Stomach (tissue), 9 donors: ENCODE measurements around the gene SEMA4D. TPM values are rescaled to one million over a fixed set of nuclear protein-coding genes. Genes with fewer than 3 reads are reported as not detected.

ENCODE experiments used
- DNase-seq, 2 donors: peaks; one replicate each; pipeline versions ENCODE4 v3.0.0 to v3.0.0-alpha.2; 2013 to 2019
- H3K27ac ChIP-seq, 5 donors: fragments of 200-600 bp in 4 of 5; sonication (generic) in 4 of 5; one replicate each; pipeline ENCODE4 v1.5.1; 2013 to 2019; ENCODE audit warnings: mild to moderate bottlenecking in 1 of 5, moderate library complexity in 1 of 5
- H3K27me3 ChIP-seq, 3 donors: fragments of 200-600 bp; sonication (generic); one replicate each; pipeline ENCODE4 v1.5.1; 2017 to 2019; ENCODE audit warnings: mixed run types in 1 of 3
- H3K36me3 ChIP-seq, 4 donors: fragments of 200-600 bp; sonication (generic); 1 replicate in 3 of 4; 2 replicates in 1 of 4; pipeline ENCODE4 v1.5.1; 2016 to 2019
- H3K4me1 ChIP-seq, 4 donors: fragments of 200-600 bp; sonication (generic); one replicate each; pipeline ENCODE4 v1.5.1; 2016 to 2019
- H3K4me3 ChIP-seq, 4 donors: fragments of 200-600 bp; sonication (generic) in 3 of 4; one replicate each; pipeline ENCODE4 v1.5.1; 2016 to 2019; ENCODE audit warnings: mild to moderate bottlenecking in 1 of 4
- H3K9me3 ChIP-seq, 4 donors: fragments of 200-600 bp; sonication (generic); one replicate each; pipeline ENCODE4 v1.5.1; 2016 to 2019
- CTCF ChIP-seq, 7 experiments: fragments of 450-650 bp in 4 of 7; fragments of 200-600 bp in 3 of 7; sonication (generic) in 3 of 7; IDR thresholded peaks; one replicate each; pipeline ENCODE4 v1.5.1; 2016 to 2019; ENCODE audit warnings: antibody characterized with exemption in 7 of 7, control low read depth in 2 of 7, mild to moderate bottlenecking in 1 of 7
- EP300 ChIP-seq: sonication (generic); formaldehyde crosslinking; IDR thresholded peaks from one replicate; pipeline ENCODE4 v1.6.1; 2017; ENCODE audit warnings: antibody characterized with exemption
- POLR2A ChIP-seq, 4 donors: fragments of 450-650 bp; IDR thresholded peaks; one replicate each; pipeline ENCODE4 v1.6.1; 2016; ENCODE audit warnings: antibody characterized with exemption in 4 of 4, control low read depth in 2 of 4, mild to moderate bottlenecking in 1 of 4, moderate library complexity in 1 of 4
- POLR2AphosphoS5 ChIP-seq, 3 donors: sonication (generic); formaldehyde crosslinking; IDR thresholded peaks; one replicate each; pipeline ENCODE4 v1.6.1; 2016; ENCODE audit warnings: antibody characterized with exemption in 3 of 3
- WGBS, 5 donors: extraction: QIAGEN DNeasy Blood & Tissue Kit in 3 of 5; methylation state at CpG; one replicate each; pipeline versions ENCODE4 v1.1.5 to v1.1.7; 2013 to 2018; 5-methylcytosine and 5-hydroxymethylcytosine counted together
- intact Hi-C: fragments of 100-400 bp; cut with DNase I; formaldehyde crosslinking; loops from one replicate; pipeline ENCODE4 v1.15.1; 2023; ENCODE audit warnings: low total_unique reads
- polyA plus RNA-seq, 3 donors: library from polyadenylated mRNA; stranded (reverse); fragments of 200-250 nt; gene quantifications; one replicate each; pipeline ENCODE4 v1.2.3, GENCODE V29; 2013
- total RNA-seq, 5 donors: library from RNA; depleted of rRNA; stranded (reverse); fragments of >200 nt; gene quantifications; one replicate each; pipeline versions ENCODE4 v1.1.0 to v1.2.3, GENCODE V29; 2014 to 2016
- donor health status: healthy with polysubstance abuse.
- donor health status: Bipolar disorder and iron deficiency.
- donor health status: healthy.

Gene SEMA4D
- total and polyA plus RNA-seq, 8 donors = 4.9 to 43.3 (median 12.5) TPM

- H3K27ac ChIP-seq = no peak overlapping the region
- intact Hi-C loops = no loop called here
- 82 to 94% (median 94%) methylated on average over 7 of the region's 7 CpGs for WGBS, 5 donors
- no peak overlapping the region for H3K4me3 ChIP-seq
- DNase-seq = no peak
- H3K36me3 ChIP-seq = no peaks in the 10 kb centered on the region
- H3K4me1 ChIP-seq = peaks cover 0 to 48% (median 26%) of the 10 kb centered on the region in 4 donors
- peaks cover 0 to 5% (median 0%) of the 10 kb centered on the region in 4 donors for H3K9me3 ChIP-seq
- H3K27me3 ChIP-seq = no peaks in the 10 kb centered on the region
- TF ChIP-seq POLR2AphosphoS5 (IDR thresholded peaks at IDR 0.05) = no peak
- TF ChIP-seq POLR2A (IDR thresholded peaks at IDR 0.05) = no peak
- no peak for TF ChIP-seq EP300
- no peak for TF ChIP-seq CTCF (IDR thresholded peaks at IDR 0.05)
These were observed 9.0 kb downstream of the SEMA4D start for GRCh38 chr9:89488936-89489335.

- no peaks in the 10 kb centered on the region for H3K27me3 ChIP-seq
- WGBS, 5 donors = 86 to 93% (median 93%) methylated on average over 5 of the region's 5 CpGs
- no peak overlapping the region for H3K27ac ChIP-seq
- intact Hi-C loops = no loop called here
- H3K9me3 ChIP-seq = peaks cover 0 to 5% (median 0%) of the 10 kb centered on the region in 4 donors
- H3K4me1 ChIP-seq = peaks cover 0 to 48% (median 25%) of the 10 kb centered on the region in 4 donors
- H3K4me3 ChIP-seq = no peak overlapping the region
- no peaks in the 10 kb centered on the region for H3K36me3 ChIP-seq
- TF ChIP-seq CTCF (IDR thresholded peaks at IDR 0.05) (no peak), EP300 (no peak), POLR2A (IDR thresholded peaks at IDR 0.05) (no peak), POLR2AphosphoS5 (IDR thresholded peaks at IDR 0.05) (no peak)
- no peak for DNase-seq
These were observed 9.8 kb downstream of the SEMA4D start for GRCh38 chr9:89488131-89488530.

- Histone ChIP-seq H3K36me3 (no peaks in the 10 kb centered on the region), H3K4me1 (peaks cover 0 to 49% (median 26%) of the 10 kb centered on the region in 4 donors), H3K27me3 (no peaks in the 10 kb centered on the region), H3K4me3 (no peak overlapping the region), H3K9me3 (peaks cover 0 to 5% (median 0%) of the 10 kb centered on the region in 4 donors), H3K27ac (no peak overlapping the region)
- DNase-seq = no peak
- TF ChIP-seq CTCF (IDR thresholded peaks at IDR 0.05) (no peak), POLR2AphosphoS5 (IDR thresholded peaks at IDR 0.05) (no peak)
- intact Hi-C loops = no loop called here
These were observed 11.2 kb downstream of the SEMA4D start for GRCh38 chr9:89486681-89487080.

DNA sequence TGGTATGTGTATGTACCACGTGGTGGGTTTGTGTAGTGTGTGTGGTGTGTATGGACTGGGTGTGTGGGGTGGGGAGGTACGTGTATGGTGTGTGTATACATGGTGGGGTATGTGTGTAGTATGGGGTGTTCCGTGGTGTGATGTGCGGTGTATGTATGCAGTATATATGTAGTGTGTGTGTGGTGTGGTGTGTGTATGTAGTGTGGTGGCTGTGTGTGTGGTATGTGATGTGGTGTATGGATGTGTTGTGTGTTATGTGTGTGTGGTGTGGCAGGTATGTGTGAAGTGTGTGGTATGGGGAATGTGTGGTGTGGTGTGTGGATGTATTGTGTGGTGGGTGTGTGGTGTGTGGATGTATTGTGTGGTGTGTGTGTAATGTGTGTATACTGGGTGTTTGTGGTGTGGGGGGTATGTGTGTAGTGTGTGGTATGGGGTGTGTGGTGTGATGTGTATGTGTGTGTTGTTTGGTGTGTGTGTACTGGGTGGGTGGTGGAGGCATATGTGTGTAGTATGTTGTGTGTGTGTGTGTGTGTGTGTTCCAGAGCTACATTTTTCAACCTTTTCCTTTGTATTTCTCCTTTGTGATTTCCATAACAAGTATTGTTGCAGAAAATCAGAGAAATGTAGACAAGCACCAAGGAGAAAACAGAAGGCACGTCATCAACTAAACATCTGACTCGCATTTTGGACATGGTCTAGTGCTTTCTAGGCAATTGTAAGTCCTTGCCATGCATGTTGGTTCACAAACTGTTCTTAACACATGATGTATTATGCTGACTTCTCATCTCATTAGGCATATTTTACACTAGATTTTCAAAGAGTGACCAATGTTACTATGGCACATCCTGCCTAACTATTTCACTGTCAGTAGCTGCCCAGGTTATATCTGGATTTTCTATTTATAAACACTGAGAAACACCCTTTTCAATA lies 13.2 kb downstream of the SEMA4D start:
- peaks cover 0 to 52% (median 21%) of the 10 kb centered on the region in 4 donors for H3K4me1 ChIP-seq
- no peak for DNase-seq
- no peak overlapping the region for H3K27ac ChIP-seq
- intact Hi-C loops = no loop called here
- WGBS, 5 donors = 82 to 89% (median 84%) methylated on average over 6 of the region's 6 CpGs
- H3K27me3 ChIP-seq = no peaks in the 10 kb centered on the region
- peak overlapping the region in 2 of 4 donors; percentile 20 to 26 for H3K4me3 ChIP-seq
- peaks cover 0 to 5% (median 0%) of the 10 kb centered on the region in 4 donors for H3K9me3 ChIP-seq
- H3K36me3 ChIP-seq = no peaks in the 10 kb centered on the region
- TF ChIP-seq EP300 (no peak), POLR2AphosphoS5 (IDR thresholded peaks at IDR 0.05) (no peak), CTCF (IDR thresholded peaks at IDR 0.05) (no peak), POLR2A (IDR thresholded peaks at IDR 0.05) (no peak)
